ENCODE results near the gene TAS2R14.
A peak's percentile ranks its signal among the peaks of the same experiment; 100 is the strongest.

Gene TAS2R14

GRCh38 chr12:10965476-10965875, 26.4 kb upstream of the TAS2R14 start:
- H3K4me3 ChIP-seq (ENCODE audit: low read depth, low read length): no peak overlapping the region
- no peak for TF ChIP-seq CTCF (conservative IDR thresholded peaks at IDR 0.05; ENCODE audit: low read depth, low read length)
- DNase-seq (ENCODE audit: low read depth): peak; percentile 12

GRCh38 chr12:10960211-10960610, 21.1 kb upstream of the TAS2R14 start:
- no peak for DNase-seq (ENCODE audit: low read depth)
- no peak for TF ChIP-seq CTCF (conservative IDR thresholded peaks at IDR 0.05; ENCODE audit: low read depth, low read length)
- no peak overlapping the region for H3K4me3 ChIP-seq (ENCODE audit: low read depth, low read length)

DNA sequence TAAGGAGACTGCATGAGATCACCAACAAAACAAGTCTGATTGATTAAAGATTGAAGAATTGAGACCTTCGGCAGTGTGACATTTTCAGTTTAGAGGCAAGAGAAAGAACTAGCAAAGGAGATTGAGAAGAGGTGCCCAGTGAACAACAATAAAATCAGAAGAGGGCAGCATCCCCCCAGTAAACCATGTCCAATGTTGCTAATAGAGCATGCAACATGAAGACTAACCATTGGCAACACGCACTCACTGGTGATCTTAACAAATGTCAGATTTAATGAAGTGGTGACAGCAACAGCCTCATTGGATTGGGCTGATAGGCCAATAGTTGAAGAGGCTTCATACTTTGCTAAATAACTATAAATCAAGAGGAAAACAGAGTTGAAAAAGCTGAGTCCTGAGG, 20.7 kb upstream of the TAS2R14 start:
- DNase-seq (ENCODE audit: low read depth): peak; percentile 19
- no peak for TF ChIP-seq CTCF (conservative IDR thresholded peaks at IDR 0.05; ENCODE audit: low read depth, low read length)
- no peak overlapping the region for H3K4me3 ChIP-seq (ENCODE audit: low read depth, low read length)

- no peak overlapping the region for H3K4me3 ChIP-seq (ENCODE audit: low read depth, low read length)
- DNase-seq (ENCODE audit: low read depth): peak; percentile 11
- no peak for TF ChIP-seq CTCF (conservative IDR thresholded peaks at IDR 0.05; ENCODE audit: low read depth, low read length)
Observed at GRCh38 chr12:10957741-10958140, 18.7 kb upstream of the TAS2R14 start.

DNA sequence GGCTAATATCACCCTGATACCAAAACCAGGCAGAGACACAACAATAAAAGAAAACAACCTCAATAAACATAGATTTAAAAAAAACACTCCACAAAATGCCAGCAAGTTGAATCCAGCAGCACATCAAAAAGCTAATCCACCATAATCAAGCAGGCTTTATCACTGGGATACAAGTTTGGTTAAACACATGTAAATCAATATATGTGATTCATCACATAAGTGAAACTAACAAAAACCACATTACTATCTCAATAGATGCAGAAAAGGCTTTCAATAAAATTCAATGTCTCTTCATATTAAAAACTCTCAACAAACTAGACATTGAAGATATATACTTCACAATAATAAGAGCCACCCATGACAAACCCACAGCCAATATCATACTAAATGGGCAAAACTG, 17.0 kb upstream of the TAS2R14 start:
- no peak overlapping the region for H3K4me3 ChIP-seq (ENCODE audit: low read depth, low read length)
- no peak for TF ChIP-seq CTCF (conservative IDR thresholded peaks at IDR 0.05; ENCODE audit: low read depth, low read length)
- no peak for DNase-seq (ENCODE audit: low read depth)

- H3K4me3 ChIP-seq (ENCODE audit: low read depth, low read length): no peak overlapping the region
- TF ChIP-seq CTCF (conservative IDR thresholded peaks at IDR 0.05; ENCODE audit: low read depth, low read length): no peak
- DNase-seq (ENCODE audit: low read depth): no peak
Observed at GRCh38 chr12:10952645-10953044, 13.6 kb upstream of the TAS2R14 start.

DNA sequence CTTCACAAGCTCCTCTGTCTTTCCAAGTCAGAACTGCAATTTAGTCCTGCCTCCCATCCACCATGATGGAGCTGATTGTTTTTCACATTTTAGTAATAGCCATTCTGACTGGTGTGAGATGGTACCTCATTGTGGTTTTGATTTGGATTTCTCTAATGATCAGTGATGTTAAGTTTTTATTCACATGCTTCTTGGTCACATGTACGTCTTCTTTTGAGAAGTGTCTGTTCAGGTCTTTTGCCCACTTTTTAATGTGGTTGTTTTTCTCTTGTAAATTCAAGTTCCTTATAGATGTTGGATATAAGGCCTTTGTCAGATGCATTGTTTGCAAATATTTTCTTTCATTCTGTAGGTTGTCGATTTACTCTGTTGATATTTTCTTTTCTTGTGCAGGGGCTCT, 4.1 kb upstream of the TAS2R14 start:
- TF ChIP-seq CTCF (conservative IDR thresholded peaks at IDR 0.05; ENCODE audit: low read depth, low read length): no peak
- H3K4me3 ChIP-seq (ENCODE audit: low read depth, low read length): no peak overlapping the region
- no peak for DNase-seq (ENCODE audit: low read depth)
